ENCODE measurements around the gene NMBR.
A peak's percentile ranks its signal among the peaks of the same experiment; 100 is the strongest.
"Not testable (repeated sequence)": the region's sequence is repeated elsewhere in the genome, so short reads cannot be mapped to it uniquely, and the experiment has no call there.

Gene NMBR

GRCh38 chr6:142153196-142153595 lies 6.3 kb upstream of the NMBR start:
- no peak for DNase-seq

- no peak for DNase-seq
These were observed 5.8 kb upstream of the NMBR start for GRCh38 chr6:142152746-142153145.

GRCh38 chr6:142141531-142141930 lies 5.4 kb downstream of the NMBR start:
- not testable (repeated sequence) for DNase-seq

GRCh38 chr6:142138876-142139275 lies 8.0 kb downstream of the NMBR start:
- DNase-seq: no peak

GRCh38 chr6:142132625-142133024 lies 14.3 kb downstream of the NMBR start, which contains the start of gene GJE1:
GJE1 (plus strand) TSS chr6:142132925; CDS start chr6:142133159, 234 bp downstream.
- no peak for DNase-seq

GRCh38 chr6:142130814-142131213 lies 16.1 kb downstream of the NMBR start:
- no peak for DNase-seq

- DNase-seq: no peak
These were observed 25.6 kb downstream of the NMBR start for GRCh38 chr6:142121342-142121741.

- DNase-seq: no peak
These were observed 28.0 kb downstream of the NMBR start for GRCh38 chr6:142118925-142119324.

GRCh38 chr6:142118328-142118727 lies 28.6 kb downstream of the NMBR start:
- DNase-seq: no peak

- no peak for DNase-seq
These were observed 29.6 kb downstream of the NMBR start for GRCh38 chr6:142117366-142117765.

- DNase-seq: peak; percentile 54
These were observed 34.4 kb downstream of the NMBR start for GRCh38 chr6:142112451-142113061.

GRCh38 chr6:142110820-142111219 lies 36.1 kb downstream of the NMBR start:
- not testable (repeated sequence) for DNase-seq

GRCh38 chr6:142104820-142105219 lies 42.1 kb downstream of the NMBR start:
- DNase-seq: not testable (repeated sequence)

- DNase-seq: no peak
These were observed 58.1 kb downstream of the NMBR start for GRCh38 chr6:142088858-142089216.

- no peak for DNase-seq
These were observed 58.7 kb downstream of the NMBR start for GRCh38 chr6:142087950-142088857.

GRCh38 chr6:142079130-142079529 lies 67.8 kb downstream of the NMBR start:
- no peak for DNase-seq

GRCh38 chr6:142075516-142076101 lies 71.3 kb downstream of the NMBR start:
- no peak for DNase-seq

GRCh38 chr6:142074516-142074915 lies 72.4 kb downstream of the NMBR start:
- DNase-seq: no peak

GRCh38 chr6:142071981-142072380 lies 74.9 kb downstream of the NMBR start:
- DNase-seq: no peak

GRCh38 chr6:142068416-142068815 lies 78.5 kb downstream of the NMBR start:
- no peak for DNase-seq

- DNase-seq: not testable (repeated sequence)
These were observed 84.1 kb downstream of the NMBR start for GRCh38 chr6:142062861-142063260.

- no peak for DNase-seq
These were observed 88.2 kb downstream of the NMBR start for GRCh38 chr6:142058551-142059290.

GRCh38 chr6:142055219-142055618 lies 91.7 kb downstream of the NMBR start:
- no peak for DNase-seq
